Activated T-cell treated with anti-CD3 and anti-CD28 coated beads, Interleukin-2, amount 50 U/mL, for 1 hour (primary cell): ENCODE results near the gene ZC3H4.
"Not testable (repeated sequence)": the region's sequence is repeated elsewhere in the genome, so short reads cannot be mapped to it uniquely, and the experiment has no call there.

Source experiments
- DNase-seq: peaks from one replicate; pipeline ENCODE4 v3.0.0-alpha.2; 2020

The ZC3H4 gene

DNA sequence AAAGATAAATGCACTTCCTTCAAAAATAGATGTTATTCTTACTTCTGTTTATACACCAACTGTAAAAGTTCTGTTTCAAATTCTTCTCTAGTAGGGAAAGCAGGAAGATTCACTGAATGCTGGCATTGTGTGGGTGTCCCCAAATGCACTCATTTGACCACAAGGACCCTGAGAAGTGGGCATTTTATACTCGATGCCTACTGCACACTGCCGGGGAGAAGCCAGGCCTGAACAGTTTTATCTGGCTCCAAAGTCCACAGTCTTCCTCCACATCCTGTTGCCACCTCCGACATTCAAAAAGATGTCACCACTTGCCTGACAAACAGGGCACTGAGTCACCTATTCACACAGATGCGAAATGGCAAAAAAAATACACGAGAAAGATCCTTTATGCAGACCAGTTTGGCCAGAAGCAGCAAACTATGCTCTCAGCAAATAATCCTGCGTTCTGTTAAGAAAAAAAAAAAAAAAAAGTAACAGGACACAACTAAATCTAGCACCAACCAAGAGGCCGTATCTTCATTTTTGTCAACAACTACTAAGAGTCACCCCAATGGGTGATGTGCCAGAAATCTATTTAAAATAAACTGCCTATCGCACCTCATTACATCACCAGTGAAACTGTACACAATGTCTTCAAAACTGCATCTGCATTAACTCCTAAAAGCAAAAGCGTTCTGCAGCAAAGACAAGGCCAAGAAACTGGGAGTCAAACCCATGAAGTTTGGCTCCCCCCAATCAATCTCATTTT is 6.2 kb downstream of the ZC3H4 start:
- DNase-seq = no peak

DNA sequence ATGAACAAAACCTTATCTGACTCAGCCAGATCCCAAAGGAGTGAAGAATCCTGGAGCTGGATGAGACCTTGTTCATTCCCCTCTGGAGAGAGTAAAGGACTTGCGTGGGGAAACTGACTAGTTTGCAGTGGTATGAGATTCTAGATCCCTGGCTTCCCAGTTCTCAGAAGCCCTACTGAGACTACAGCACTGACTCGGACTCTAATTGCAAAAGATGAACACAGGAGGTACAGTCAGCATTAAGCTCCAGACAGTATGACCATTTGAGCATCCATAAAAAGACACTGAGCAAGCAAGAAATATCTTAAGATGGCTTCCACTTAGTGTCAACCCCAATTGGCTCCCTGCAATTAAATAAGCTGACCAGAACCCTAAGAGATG is 6.8 kb downstream of the ZC3H4 start:
- no peak for DNase-seq

DNA sequence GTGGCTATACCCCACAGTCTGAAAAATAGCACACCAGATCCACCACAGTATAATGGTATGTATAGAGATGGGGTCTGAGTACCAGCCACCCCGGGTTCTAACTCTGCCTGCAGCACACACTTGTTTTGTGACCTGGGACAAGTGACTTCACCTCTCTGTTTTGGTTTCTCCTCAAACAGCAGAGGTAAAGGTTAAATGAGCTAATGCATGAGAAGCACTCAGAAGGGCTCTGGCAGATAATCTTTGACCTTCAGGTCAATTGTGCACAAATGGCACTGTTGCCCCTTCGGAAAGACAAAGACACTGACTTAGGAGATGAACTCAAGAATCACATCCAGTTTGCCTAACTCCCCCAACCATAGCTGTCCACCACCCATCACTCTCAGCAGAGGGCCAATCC is 7.7 kb downstream of the ZC3H4 start:
- DNase-seq = no peak

DNA sequence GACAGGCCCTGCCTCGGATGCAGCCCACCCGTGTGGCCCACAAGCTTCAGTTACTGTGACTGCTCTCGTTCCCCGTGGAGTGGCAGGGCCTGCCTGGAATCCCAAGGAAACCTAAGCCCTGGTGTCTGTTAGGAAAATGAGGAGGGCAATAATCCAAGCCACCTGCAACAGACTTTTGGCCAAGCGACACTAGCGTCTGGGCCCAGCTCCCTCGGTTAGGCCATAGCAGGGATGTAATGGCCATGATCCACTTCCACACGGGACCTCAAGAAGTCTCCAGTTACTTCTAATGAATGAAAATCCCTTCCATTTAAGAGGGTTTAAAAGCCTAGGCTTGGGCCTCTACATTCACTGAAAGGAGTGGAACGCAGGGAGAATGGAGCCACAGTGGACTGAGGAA is 8.9 kb downstream of the ZC3H4 start:
- no peak for DNase-seq

DNA sequence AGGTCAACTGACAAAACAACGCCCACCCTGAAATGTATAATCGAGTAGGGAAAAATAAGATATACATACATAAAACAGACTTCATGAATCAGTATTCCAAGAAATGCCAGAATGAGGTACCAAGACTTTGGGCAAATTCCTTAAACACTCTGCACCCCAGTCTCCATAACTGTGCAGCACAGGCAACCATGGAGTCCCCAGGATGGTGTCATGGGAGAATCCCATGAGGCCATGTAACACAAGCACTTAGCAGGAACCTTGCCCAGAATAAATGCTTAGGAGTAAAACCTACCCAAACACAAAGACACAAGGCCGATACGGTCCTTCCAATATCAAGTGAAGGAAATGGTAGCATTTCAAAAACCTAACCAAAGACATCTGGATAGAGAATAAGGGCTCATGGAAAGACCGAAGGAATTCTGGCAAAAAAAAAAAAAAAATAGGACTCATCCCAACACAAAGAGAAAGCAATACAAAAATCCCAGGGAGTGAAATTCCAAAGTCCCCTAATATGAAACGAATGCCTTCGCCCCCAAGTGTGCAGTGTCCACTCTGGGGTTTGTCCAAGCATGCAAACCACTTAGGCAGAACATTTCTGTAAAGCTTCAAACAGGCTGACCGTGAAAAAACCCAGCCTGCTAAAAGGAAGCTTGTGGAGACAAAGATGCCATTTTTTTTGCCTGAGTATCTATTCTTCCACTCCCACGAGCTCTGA is 11.1 kb downstream of the ZC3H4 start:
- DNase-seq = no peak

DNA sequence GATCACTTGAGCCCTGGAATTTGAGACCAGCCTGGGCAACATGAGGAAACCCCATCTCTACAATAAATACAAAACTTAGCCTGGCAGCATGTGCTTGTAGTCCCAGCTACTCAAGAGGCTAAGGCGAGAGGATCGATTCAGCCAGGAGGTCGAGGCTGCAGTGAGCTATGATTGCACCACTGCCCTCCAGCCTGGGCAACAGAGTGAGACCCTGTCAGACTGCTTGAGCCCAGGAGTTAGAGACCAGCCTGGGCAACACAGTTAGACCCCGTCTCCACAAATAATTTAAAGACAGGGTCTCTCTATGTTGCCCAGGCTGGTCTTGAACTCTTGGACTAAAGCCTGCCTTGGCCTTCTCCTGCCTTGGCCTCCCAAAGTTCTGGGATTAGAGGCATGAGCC is 12.5 kb downstream of the ZC3H4 start:
- not testable (repeated sequence) for DNase-seq

DNA sequence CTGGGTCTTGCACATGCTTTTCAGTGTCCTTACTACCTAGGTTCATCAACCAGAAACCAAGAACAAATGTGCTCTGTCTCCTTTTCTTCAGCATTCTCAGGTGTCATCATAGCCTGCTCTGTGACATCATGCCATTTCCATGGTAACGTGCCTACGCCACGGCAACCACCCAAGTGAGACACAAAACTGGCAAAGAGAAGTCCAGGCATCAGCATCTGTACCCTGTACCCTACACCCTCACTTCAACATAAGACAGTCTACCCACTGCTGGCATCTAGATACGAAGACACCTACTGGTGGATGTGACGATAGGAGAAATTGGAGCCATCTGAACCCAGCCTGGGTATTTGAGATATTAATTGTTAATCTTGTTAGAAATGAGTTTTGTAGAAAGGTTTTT is 13.3 kb downstream of the ZC3H4 start:
- DNase-seq = no peak

DNA sequence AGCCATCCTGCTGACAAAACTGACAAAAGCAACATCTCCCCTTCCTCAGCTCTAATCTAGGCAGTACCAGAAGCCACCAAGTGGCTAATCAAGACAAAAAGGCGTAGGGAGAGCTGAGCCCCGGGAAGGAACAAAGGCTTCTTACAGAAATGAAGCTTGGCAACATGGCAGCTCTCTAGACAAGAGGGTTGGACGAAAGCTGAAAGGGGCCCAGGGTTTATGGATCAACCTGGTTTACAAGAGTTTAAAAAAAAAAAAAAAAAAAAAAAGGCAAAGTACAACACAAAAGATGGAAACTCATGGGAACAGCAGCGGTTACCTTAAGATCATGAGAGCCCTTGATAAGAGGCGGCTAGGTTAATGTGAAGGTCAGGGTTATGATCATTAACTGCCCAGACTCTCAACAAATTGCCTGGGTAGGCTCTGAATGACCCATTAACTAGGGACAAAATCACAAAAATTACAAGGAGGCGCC is 14.0 kb downstream of the ZC3H4 start:
- DNase-seq = no peak

DNA sequence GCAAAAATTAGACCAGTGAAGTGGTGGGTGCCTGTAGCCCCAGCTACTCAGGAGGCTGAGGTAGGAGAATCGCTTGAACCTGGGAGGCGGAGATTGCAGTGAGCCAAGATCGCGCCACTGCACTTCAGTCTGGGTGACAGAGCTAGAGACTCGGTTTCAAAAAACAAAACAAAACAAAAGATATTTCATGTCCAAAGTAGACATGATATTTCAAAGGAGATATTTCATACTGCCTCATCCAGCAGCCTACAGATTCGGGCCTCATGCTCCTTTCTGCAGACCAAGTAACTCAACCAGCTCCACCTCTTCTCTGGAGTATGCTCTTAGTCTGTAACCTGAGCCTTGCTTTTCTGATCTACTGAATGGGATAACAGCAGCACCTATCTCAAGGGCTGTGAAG is 15.0 kb downstream of the ZC3H4 start:
- DNase-seq = no peak

DNA sequence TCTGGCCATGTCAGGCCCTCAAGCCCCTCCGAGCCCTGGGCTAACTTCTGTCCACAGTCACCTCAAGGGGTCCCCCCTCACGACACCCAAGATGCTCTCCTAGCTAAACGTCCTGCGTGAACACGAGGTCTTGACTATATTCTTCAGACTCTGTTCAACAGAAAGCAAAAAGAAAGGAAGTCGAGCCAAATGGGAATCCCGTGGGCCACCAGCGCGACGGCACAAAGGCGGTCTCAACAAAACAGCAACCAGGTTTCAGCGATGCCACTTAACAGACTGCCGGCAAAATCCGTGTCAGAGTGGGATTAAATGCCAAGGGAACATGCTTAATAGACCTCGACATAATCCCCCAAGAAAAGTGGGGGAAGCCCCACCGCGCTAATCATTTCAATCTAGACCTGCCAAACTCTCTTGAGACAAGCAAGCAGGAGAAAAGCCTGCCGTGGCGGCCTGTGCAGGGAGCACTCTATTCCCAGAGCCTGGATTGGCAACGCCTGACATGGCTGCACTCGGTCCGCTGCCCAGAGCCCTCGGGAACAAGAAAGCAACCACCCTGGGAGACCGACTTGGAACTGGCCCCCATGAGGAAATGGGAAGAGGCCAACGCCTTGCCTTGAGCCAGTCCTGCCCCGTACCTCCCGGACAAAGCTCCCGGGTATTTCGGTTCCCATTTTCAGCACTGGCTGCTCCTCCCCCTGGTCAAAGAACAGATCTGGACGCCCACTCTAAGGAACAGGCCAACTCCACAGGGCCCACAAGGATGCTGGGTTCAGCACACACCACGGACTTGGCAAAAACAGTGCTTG is 16.0 kb downstream of the ZC3H4 start:
- no peak for DNase-seq

DNA sequence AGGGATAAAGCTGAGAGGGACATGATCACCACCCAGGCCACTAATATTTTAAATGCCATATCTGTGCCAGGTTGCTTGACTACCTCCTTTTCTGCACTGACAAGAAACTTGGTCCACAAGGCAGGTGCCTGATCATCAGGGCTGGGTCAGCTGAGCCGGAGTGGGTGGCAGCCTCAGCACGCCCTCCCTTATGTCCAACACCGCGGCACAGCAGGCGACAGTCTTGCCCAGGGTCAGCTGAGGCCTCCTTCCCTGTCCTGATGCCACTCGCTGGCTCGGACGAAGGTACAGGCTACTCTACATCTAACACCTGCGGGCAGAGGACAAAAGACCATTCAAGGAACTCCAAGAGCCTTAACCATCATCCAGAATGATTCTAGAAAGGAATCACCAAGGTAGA is 16.9 kb downstream of the ZC3H4 start:
- DNase-seq = no peak

DNA sequence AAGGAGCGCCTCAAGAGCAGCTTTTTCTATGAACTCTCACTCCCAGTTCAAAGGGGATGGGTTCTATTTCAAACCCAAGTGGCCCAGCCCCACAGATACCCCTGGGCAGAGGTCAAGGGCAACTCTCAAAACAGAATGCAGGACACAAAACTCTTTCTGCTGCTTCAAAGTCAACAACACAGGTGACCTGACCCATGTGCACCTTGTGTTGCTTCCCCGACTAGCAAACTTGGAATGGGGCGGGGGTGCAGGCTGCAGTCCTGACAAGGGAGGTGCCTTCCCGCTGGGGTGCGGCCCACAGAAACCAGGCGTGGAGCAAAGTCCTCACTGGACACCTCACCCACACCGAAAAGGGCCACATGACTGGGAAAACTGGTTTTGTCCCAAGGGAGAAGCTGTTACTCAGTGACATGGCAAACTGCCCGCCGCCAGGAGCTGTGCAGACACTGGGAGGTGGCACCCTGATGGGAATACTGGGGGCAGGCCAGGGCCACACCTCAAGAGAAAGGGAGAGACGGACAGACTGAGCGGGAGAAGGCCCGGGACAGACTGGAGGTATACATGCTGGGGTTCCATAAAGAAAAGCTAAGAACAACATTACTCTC is 17.4 kb downstream of the ZC3H4 start:
- DNase-seq = no peak

DNA sequence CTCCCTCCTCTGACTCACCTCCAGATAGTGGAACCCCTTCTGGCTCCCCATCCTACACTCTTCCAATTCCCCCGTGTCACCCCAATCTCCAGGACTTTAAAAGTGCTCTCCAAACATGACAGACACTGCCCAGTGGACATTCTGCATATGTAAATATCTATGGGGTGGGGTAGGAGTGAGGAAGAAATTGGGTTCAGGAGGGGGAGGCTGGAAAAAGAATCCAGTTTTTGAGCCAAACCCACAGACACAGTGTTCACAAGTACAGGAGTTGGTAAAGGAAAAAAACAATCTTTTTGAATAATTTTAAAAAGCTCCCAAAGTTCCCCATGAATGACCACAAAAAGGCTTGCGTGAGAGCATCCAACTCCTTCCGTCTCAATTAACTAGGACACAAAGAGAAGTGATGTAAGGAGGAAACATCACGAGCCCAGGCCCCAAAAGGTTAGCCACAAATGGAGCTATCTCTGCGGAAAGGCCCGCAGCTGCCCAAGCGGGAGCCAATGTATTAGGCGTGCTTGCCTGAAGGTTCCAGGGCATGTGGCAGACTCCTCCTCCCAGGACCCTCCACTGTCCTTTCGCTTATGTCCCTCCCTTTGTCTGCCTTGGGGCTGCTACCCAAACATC is 18.0 kb downstream of the ZC3H4 start:
- no peak for DNase-seq

DNA sequence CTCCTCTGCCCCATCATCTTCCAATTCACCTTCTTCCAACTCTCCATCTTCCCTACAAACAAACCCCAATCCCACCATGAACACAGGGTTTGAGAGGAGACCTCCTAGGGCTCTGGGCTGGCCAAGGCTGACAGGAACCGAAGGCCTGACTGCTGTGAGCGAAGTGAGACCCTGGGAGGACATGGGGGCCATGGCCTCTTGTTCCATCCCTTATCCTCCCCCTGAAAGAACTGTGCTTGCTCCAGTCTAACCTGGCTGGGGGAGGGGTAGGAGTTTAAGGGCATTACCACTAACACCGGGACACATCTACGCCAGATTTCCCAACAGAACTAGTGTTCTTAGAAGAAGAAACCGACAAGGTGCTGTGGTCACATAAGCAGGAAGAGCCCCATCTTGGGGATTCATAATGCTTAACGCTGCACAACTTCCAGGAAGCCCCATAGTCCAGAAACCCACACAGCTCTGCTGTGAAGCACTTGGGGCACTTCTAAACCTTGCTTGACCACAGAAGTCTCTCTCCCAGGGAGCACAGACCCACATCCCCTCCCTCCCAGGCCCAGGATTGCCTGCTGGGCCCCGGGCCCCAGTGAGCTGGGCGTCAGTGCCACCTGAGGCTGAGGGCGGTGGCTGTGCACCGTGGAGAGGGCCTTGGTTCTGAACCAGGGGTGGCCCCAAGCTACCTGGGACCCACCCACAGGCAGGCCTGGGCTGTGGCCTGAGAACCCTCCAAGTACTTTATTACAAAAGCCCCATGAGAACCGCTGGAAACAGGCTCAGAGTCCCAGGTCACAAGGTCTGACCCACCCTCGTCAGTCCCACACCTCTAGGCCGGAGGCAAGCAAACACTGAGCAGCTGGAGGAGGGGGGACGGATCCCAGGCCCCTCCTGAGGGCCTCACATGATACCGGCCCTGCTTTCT is 18.8 kb downstream of the ZC3H4 start:
- peak; percentile 54 for DNase-seq

DNA sequence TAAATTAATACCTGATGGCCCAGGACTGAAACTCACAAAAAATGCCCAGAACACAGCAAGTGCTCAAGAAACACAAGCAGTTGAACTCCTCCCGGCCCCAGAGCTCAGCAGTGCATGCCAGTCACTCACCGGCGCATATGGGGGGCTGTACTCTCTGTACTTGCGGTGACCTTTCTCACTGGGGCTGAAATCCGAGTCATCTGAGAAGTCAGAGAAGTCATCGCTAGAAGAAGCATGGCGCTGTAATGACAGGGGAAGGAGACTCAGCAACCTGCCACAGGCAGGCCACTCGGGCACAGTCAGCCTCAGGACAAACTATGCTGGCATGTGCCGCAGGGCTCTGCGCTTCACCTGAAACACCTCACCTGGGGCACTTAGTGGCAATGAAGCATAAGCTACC is 19.7 kb downstream of the ZC3H4 start:
- no peak for DNase-seq

DNA sequence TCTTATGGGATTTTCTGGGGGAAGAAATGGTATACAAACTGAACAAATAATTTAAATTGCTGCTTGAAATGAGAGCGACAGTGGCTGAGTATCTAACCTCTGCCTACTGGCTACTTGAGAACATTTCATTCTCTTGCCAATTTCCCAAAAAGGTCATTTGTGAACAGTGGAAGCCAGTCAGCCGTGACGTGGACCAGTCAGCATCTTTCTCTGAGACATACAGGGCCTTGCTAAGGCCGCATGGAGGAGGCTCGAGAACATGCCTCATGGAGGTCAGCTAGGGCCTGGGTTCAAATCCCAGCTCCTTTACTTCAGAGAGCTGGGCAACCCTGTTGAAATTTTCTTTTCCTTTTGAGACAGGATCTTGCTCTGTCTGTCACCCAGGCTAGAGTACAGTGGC is 20.3 kb downstream of the ZC3H4 start:
- DNase-seq = no peak

DNA sequence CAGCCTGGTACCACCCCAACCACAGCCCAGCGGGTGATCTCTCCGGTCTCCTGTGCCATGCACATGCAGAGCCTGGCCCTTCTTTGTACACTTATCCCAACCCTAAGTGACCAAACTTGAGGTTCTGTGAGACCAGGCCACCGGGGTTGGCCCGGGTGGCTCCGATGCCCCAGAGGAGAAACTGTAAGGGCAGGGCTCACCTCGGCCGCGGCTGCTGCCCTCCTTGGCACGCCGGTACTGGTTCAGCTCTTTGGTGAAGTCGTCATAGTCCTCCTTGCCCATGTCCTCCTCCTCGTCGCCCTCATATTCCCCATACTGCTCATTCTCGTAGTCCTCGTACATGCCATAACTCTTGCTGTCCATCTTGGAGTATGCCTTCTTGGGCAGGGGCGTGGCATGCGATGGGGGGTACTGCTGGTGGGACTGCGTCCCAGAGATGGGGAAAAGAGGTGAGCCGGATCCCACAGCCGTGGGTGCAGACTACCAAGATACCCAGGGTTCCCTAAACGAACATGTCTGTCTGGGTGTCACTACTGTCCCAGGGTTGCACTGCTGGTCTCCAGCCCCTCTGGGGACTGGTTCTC is 23.7 kb downstream of the ZC3H4 start:
- no peak for DNase-seq

DNA sequence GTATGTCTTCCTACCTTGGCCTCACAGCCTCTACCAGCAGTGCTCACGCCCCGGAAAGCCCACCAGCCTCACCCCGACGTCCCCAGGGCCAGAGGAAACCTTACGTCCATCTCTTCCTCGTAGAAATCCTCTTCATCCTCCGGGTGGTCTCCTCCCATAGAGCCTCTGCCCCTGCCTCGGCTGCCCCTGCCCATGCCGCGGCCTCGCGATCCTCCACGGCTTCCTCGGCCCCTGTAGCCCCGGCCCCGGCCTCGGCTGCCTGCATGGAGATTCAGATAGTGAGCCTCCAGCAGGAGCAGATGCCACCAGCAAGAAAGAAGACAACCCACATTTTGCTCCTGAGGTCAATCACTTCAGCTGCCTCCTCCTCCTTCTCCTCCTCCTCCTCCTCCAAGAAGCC is 27.3 kb downstream of the ZC3H4 start:
- no peak for DNase-seq

DNA sequence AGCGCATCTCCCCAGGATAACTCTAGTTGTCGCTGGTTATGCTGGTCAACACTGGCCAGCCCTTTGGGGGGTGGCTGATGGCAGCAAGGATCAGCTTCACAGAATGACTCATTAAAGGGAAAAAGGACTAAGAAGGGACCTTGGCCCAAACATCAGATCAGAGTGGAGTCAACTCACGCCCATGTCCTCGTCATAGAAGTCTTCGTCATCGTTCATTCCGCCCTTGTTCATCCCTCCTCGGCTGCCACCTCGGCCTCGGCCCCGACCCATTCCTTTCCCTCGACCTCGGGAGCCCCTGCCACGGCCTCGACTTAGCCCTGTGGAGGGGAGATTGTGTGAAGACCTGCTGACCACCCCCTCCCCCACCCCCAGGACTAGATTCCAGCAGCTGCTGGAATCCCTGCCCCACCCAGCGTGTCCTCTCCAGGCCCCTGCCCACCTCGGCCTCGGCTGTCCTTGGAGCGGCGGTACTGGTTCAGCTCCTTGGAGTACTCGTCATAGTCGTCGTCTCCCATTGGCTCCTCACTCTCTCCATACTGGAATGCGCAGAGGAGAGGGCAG is 28.6 kb downstream of the ZC3H4 start:
- DNase-seq = no peak

DNA sequence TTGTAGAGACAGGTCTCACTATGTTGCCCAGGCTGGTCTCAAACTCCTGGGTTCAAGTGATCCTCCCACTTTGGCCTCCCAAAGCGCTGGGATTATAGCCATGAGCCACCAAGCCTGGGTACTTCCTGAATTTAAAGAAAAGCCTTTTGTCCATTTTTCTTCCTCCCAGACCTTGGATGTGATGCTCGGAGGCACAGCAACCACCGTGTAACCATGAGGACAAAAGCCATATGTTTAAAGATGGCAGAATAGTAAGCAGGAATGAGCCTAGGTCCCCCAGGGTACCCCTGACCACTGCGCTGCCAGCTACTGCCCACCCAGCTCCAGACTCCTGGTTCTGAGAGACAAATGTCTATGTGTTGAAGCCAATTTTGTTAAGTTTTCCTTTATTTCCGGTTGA is 31.1 kb downstream of the ZC3H4 start:
- no peak for DNase-seq

DNA sequence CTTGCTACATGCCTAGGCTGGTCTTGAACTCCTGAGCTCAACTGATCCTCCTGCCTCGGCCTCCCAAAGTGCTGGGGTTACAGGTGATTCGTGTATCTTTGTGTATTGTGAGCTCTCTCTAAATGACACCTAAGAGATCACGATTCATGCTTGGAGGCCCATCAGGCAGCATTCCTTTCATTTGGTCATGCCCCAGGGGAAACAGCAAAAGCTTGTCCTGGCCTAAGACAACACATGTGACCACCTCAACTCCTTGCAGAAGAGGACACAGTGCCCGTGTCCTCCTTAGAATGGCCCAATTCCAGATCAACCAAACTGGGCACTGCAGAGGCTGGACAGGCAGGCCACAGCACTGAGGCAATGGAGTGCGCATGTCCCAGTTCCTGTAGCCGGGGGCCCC is 32.5 kb downstream of the ZC3H4 start:
- no peak for DNase-seq
